ENCODE data around the gene OR6C6.
"Not testable (repeated sequence)": the region's sequence is repeated elsewhere in the genome, so short reads cannot be mapped to it uniquely, and the experiment has no call there.

OR6C6 gene
- total RNA-seq, result 0 reads per million in 3 donors

DNA sequence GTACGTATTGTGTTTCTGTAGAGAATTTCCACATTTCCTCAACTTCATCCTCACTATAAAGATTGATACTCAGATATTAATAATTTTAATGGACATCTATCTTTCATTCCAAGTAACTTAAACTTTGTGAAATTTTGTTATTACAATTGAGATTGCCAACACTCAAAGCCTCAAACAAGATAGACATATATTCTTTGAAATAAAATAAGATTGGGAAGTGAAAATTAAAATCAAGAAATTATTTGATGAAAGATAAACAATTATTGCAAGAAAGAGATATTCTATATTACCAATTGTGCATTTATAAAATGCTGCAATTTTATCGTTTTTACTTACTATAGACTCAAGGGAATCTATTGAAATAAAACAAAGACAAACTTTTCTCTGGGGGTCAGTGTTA lies at the start of gene OR6C6:
Gene OR6C6 (minus strand): TSS at position 101 of the 400 bp plus-strand sequence. CDS start 1,337 bp downstream, outside the sequence.
- no peak for DNase-seq
- no peaks in the 10 kb centered on the region for H3K36me3 ChIP-seq (ENCODE audit: control insufficient read depth, insufficient read depth, low read length)
- H3K9me3 ChIP-seq (ENCODE audit: control insufficient read depth, low read length), result no peaks in the 10 kb centered on the region
- H3K27ac ChIP-seq (ENCODE audit: insufficient read depth, low read length, poor library complexity, severe bottlenecking), result no peak within 1 kb of the TSS
- H3K27me3 ChIP-seq (replicated peaks; ENCODE audit: control insufficient read depth, insufficient read depth, low read length, poor library complexity, severe bottlenecking), result no peaks in the 10 kb centered on the region
- no peaks in the 10 kb centered on the region for H3K4me1 ChIP-seq (ENCODE audit: control insufficient read depth, insufficient read depth, low read length, poor library complexity, severe bottlenecking)
- H3K4me3 ChIP-seq (ENCODE audit: insufficient read depth, low read depth, low read length, poor library complexity, severe bottlenecking), result no peak within 1 kb of the TSS

DNA sequence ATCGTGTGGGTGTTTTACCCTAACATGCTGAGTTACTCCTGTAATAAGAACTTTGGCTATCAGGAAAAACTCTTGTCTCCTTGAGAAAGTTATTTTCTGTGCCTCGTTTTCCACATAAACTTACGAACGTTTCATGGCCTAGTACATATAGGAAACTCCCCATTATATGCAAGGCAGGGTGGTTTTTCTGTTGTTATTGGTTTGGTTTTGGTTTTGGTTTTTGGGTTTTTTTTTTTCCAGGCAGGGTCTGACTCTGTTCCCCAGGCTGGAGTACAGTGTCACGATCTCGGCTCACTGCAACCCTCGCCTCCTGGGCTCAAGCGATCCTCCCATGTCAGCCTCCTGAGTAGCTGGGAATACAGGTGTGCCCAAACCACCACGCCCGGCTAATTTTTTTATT lies 39.6 kb upstream of the OR6C6 start:
- no peaks in the 10 kb centered on the region for H3K9me3 ChIP-seq (ENCODE audit: control insufficient read depth, low read length)

DNA sequence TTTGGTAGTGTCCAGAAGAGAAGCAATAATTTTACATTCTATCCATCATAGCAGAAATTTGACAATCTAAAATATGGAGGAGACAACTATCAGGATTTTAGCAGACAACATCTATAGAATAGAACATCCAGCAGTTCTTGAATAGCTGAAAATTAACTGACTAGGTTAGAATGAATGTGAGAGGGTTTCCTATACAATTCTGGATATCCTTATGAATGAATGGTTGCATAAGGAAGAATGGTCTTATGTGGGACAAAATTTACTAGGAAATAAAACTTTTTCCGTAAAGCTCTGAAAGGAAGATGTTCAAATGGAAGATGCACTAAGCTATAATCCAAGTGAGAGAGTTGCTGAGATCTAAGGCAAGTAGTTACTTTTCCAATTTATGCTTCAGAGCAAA lies 34.1 kb upstream of the OR6C6 start, which contains the start of gene OR6C3:
Gene OR6C3 (plus strand): TSS at position 301 of the 400 bp plus-strand sequence. CDS start 955 bp downstream, outside the sequence.
- H3K9me3 ChIP-seq (ENCODE audit: control insufficient read depth, low read length), result no peaks in the 10 kb centered on the region
- H3K36me3 ChIP-seq (ENCODE audit: control insufficient read depth, insufficient read depth, low read length), result no peaks in the 10 kb centered on the region
- no peak within 1 kb of the TSS for H3K27ac ChIP-seq (ENCODE audit: insufficient read depth, low read length, poor library complexity, severe bottlenecking)
- H3K27me3 ChIP-seq (replicated peaks; ENCODE audit: control insufficient read depth, insufficient read depth, low read length, poor library complexity, severe bottlenecking), result no peaks in the 10 kb centered on the region
- no peak for DNase-seq
- H3K4me1 ChIP-seq (ENCODE audit: control insufficient read depth, insufficient read depth, low read length, poor library complexity, severe bottlenecking), result no peaks in the 10 kb centered on the region
- no peak within 1 kb of the TSS for H3K4me3 ChIP-seq (ENCODE audit: insufficient read depth, low read depth, low read length, poor library complexity, severe bottlenecking)

More for the DNA sequence above, 39.6 kb upstream of the OR6C6 start:
- Histone ChIP-seq H3K27ac (ENCODE audit: insufficient read depth, low read length, poor library complexity, severe bottlenecking) (no peak overlapping the region), H3K4me1 (ENCODE audit: control insufficient read depth, insufficient read depth, low read length, poor library complexity, severe bottlenecking) (no peaks in the 10 kb centered on the region), H3K4me3 (ENCODE audit: insufficient read depth, low read depth, low read length, poor library complexity, severe bottlenecking) (no peak overlapping the region), H3K27me3 (replicated peaks; ENCODE audit: control insufficient read depth, insufficient read depth, low read length, poor library complexity, severe bottlenecking) (no peaks in the 10 kb centered on the region), H3K36me3 (ENCODE audit: control insufficient read depth, insufficient read depth, low read length) (no peaks in the 10 kb centered on the region)
- DNase-seq, result no peak

DNA sequence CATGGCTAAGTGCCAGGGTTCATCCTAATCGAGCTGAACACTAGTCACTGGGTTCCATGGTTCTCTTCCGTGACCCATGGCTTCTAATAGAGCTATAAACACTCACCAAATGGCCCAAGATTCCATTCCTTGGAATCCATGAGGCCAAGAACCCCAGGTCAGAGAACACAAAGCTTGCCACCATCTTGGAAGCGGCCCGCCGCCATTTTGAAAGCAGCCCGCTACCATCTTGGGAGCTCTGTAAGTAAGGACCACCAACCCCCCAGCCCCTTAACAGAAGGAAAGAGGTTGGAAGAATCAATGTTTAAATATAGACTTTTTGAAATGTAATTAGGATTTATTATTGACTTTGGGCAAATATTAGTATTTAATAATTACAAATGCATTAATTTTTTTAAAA lies 29.4 kb upstream of the OR6C6 start:
- H3K27me3 ChIP-seq (replicated peaks; ENCODE audit: control insufficient read depth, insufficient read depth, low read length, poor library complexity, severe bottlenecking); H3K4me1 ChIP-seq (ENCODE audit: control insufficient read depth, insufficient read depth, low read length, poor library complexity, severe bottlenecking); H3K36me3 ChIP-seq (ENCODE audit: control insufficient read depth, insufficient read depth, low read length); H3K4me3 ChIP-seq (ENCODE audit: insufficient read depth, low read depth, low read length, poor library complexity, severe bottlenecking); DNase-seq; H3K9me3 ChIP-seq (ENCODE audit: control insufficient read depth, low read length); H3K27ac ChIP-seq (ENCODE audit: insufficient read depth, low read length, poor library complexity, severe bottlenecking): not testable (repeated sequence)

DNA sequence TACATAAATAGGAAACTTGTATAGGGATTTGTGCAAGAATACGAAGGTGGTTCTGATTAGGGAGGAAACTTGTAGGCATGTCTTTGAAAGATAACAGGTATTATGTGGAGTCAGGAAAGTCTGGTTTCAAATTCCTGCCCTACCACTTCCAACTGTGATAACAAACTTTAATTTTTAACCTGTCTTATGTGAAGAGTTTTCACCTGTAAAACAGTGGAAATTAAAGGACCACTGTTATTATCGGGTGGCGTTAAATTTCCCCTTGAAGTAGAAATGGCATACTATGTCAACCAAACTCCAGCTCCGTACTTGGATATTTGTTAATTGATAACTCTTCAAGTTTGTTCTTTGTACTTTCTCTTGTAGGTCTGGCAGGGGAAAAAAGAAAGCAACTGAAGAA lies 23.8 kb upstream of the OR6C6 start:
- no peaks in the 10 kb centered on the region for H3K4me1 ChIP-seq (ENCODE audit: control insufficient read depth, insufficient read depth, low read length, poor library complexity, severe bottlenecking)
- no peaks in the 10 kb centered on the region for H3K27me3 ChIP-seq (replicated peaks; ENCODE audit: control insufficient read depth, insufficient read depth, low read length, poor library complexity, severe bottlenecking)
- no peaks in the 10 kb centered on the region for H3K36me3 ChIP-seq (ENCODE audit: control insufficient read depth, insufficient read depth, low read length)
- no peaks in the 10 kb centered on the region for H3K9me3 ChIP-seq (ENCODE audit: control insufficient read depth, low read length)
- DNase-seq, result no peak
- H3K27ac ChIP-seq (ENCODE audit: insufficient read depth, low read length, poor library complexity, severe bottlenecking), result no peak overlapping the region
- no peak overlapping the region for H3K4me3 ChIP-seq (ENCODE audit: insufficient read depth, low read depth, low read length, poor library complexity, severe bottlenecking)

DNA sequence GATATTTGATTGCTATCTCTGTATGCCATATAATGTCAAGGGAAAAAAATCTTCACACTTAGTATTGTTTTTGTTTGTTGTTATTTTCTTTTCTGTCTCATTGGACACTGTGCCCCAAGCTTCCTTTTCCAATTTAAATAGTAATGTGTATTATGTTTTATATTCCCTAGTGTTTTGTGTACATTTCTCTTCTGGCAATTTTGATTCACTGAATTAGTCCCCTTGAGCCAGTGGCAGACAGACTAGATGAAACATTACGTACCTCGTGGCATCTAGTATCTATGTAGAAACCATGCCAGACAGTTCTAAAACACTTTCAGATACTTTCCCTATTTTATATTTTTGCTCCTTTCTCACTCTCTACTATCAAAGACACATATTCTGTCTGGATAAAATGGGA lies 17.7 kb upstream of the OR6C6 start, which contains the start of gene OR6C1:
Gene OR6C1 (plus strand): TSS at position 301 of the 400 bp plus-strand sequence. CDS start 6,257 bp downstream, outside the sequence.
- Histone ChIP-seq H3K27ac (ENCODE audit: insufficient read depth, low read length, poor library complexity, severe bottlenecking) (no peak within 1 kb of the TSS), H3K27me3 (replicated peaks; ENCODE audit: control insufficient read depth, insufficient read depth, low read length, poor library complexity, severe bottlenecking) (no peaks in the 10 kb centered on the region), H3K4me1 (ENCODE audit: control insufficient read depth, insufficient read depth, low read length, poor library complexity, severe bottlenecking) (no peaks in the 10 kb centered on the region), H3K9me3 (ENCODE audit: control insufficient read depth, low read length) (no peaks in the 10 kb centered on the region), H3K4me3 (ENCODE audit: insufficient read depth, low read depth, low read length, poor library complexity, severe bottlenecking) (no peak within 1 kb of the TSS), H3K36me3 (ENCODE audit: control insufficient read depth, insufficient read depth, low read length) (no peaks in the 10 kb centered on the region)
- no peak for DNase-seq

DNA sequence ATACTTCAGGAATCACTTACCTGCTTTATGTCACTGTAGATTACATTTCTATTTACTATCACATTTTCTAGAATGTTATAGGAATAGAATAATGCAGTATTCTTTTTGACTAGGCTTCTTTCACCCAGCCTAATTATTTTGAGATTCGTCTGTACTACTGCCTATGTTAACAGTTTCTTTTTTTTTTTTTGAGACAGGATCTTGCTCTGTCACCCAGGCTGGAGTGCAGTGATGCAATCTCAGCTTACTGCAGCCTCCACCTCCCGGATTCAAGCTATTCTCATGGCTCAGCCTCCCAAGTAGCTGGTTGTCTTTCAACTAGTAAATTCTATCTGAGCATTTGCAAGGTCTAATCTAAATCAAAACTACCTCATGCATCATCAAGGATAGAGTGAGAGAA lies 6.4 kb downstream of the OR6C6 start:
- Histone ChIP-seq H3K4me3 (ENCODE audit: insufficient read depth, low read depth, low read length, poor library complexity, severe bottlenecking) (no peak overlapping the region), H3K9me3 (ENCODE audit: control insufficient read depth, low read length) (no peaks in the 10 kb centered on the region), H3K4me1 (ENCODE audit: control insufficient read depth, insufficient read depth, low read length, poor library complexity, severe bottlenecking) (no peaks in the 10 kb centered on the region), H3K36me3 (ENCODE audit: control insufficient read depth, insufficient read depth, low read length) (no peaks in the 10 kb centered on the region), H3K27me3 (replicated peaks; ENCODE audit: control insufficient read depth, insufficient read depth, low read length, poor library complexity, severe bottlenecking) (no peaks in the 10 kb centered on the region), H3K27ac (ENCODE audit: insufficient read depth, low read length, poor library complexity, severe bottlenecking) (no peak overlapping the region)
- no peak for DNase-seq

DNA sequence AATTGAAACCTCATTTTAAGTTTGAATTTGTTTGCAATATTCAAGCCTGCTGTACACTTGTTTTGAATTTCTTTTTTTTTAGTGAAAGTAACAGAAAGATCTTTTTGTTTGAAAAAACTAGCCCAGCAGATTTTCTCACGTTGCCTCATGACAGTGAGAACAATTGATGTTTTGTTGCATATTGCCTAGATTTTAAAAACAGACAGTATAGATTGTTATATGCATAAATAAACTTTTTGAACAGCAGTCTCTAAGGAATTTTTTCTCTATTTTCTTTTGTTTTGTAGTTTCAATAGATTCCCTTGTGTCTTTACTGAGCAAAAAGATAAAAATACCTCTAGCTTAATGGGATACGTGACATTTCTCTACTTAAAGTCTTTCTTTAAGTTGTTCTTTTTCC lies 15.4 kb downstream of the OR6C6 start:
- Histone ChIP-seq H3K4me1 (ENCODE audit: control insufficient read depth, insufficient read depth, low read length, poor library complexity, severe bottlenecking) (no peaks in the 10 kb centered on the region), H3K27ac (ENCODE audit: insufficient read depth, low read length, poor library complexity, severe bottlenecking) (no peak overlapping the region), H3K4me3 (ENCODE audit: insufficient read depth, low read depth, low read length, poor library complexity, severe bottlenecking) (no peak overlapping the region), H3K27me3 (replicated peaks; ENCODE audit: control insufficient read depth, insufficient read depth, low read length, poor library complexity, severe bottlenecking) (no peaks in the 10 kb centered on the region), H3K36me3 (ENCODE audit: control insufficient read depth, insufficient read depth, low read length) (no peaks in the 10 kb centered on the region), H3K9me3 (ENCODE audit: control insufficient read depth, low read length) (no peaks in the 10 kb centered on the region)
- no peak for DNase-seq

DNA sequence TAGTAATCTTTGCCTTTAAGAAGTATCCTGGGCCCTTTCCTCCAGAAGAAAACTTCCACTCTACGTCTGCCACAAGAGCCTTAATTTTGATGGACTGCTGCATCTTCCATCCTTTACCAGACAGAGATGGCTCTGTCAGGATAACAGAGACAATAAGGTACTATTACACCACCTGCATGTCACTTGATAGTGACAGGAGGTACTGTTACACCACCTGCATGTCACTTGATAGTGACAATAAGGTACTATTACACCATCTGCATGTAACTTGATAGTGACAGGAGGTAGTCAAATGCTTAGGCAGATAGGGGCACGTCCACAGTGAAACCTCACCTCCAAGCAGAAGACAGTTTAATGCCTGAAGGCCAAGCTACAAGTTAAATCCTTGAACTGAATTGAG lies 38.1 kb downstream of the OR6C6 start:
- Histone ChIP-seq H3K4me3 (ENCODE audit: insufficient read depth, low read depth, low read length, poor library complexity, severe bottlenecking) (no peak overlapping the region), H3K36me3 (ENCODE audit: control insufficient read depth, insufficient read depth, low read length) (no peaks in the 10 kb centered on the region), H3K27me3 (replicated peaks; ENCODE audit: control insufficient read depth, insufficient read depth, low read length, poor library complexity, severe bottlenecking) (no peaks in the 10 kb centered on the region), H3K4me1 (ENCODE audit: control insufficient read depth, insufficient read depth, low read length, poor library complexity, severe bottlenecking) (no peaks in the 10 kb centered on the region), H3K27ac (ENCODE audit: insufficient read depth, low read length, poor library complexity, severe bottlenecking) (no peak overlapping the region), H3K9me3 (ENCODE audit: control insufficient read depth, low read length) (no peaks in the 10 kb centered on the region)
- DNase-seq, result no peak

DNA sequence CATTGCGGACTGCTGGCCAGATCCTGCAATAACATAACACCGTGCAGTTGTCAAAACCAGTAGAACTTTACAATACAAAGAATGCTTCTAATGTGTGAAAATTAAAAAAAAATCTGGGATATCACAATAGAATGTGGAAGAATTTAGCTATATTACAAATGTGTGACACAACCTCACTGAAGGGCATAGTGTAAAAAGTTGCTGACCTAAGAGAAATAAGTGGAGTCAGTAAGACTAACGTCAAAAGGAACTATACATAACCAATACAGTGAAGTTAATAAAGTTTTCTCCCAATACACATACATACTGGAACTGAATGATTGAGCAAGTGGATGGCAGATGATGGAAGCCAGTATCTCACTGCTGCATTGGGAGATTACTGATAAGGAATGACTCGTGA lies 39.5 kb downstream of the OR6C6 start:
- H3K27ac ChIP-seq (ENCODE audit: insufficient read depth, low read length, poor library complexity, severe bottlenecking), result no peak overlapping the region
- H3K27me3 ChIP-seq (replicated peaks; ENCODE audit: control insufficient read depth, insufficient read depth, low read length, poor library complexity, severe bottlenecking), result no peaks in the 10 kb centered on the region
- H3K36me3 ChIP-seq (ENCODE audit: control insufficient read depth, insufficient read depth, low read length), result no peaks in the 10 kb centered on the region
- no peak overlapping the region for H3K4me3 ChIP-seq (ENCODE audit: insufficient read depth, low read depth, low read length, poor library complexity, severe bottlenecking)
- no peaks in the 10 kb centered on the region for H3K9me3 ChIP-seq (ENCODE audit: control insufficient read depth, low read length)
- H3K4me1 ChIP-seq (ENCODE audit: control insufficient read depth, insufficient read depth, low read length, poor library complexity, severe bottlenecking), result no peaks in the 10 kb centered on the region
- DNase-seq, result no peak

All from effector memory CD4-positive, alpha-beta T cell (primary cell).